Cardiac muscle cell (in vitro differentiated cells and primary cell): ENCODE data around the gene TTI1. TPM values are rescaled to one million over a fixed set of nuclear protein-coding genes. Genes with fewer than 3 reads are reported as not detected.
"Not testable (repeated sequence)": the region's sequence is repeated elsewhere in the genome, so short reads cannot be mapped to it uniquely, and the experiment has no call there.

ENCODE experiments used
- DNase-seq, 2 donors: peaks; one replicate each; pipeline versions ENCODE4 v3.0.0 to v3.0.0-alpha.2; 2010 to 2017; ENCODE audit warnings: low read depth in 1 of 2, low spot score in 1 of 2
- H3K27ac ChIP-seq: fragments of 200-600 bp; sonication (generic); 2 replicates; pipeline ENCODE4 v1.5.1; 2016
- H3K27me3 ChIP-seq: fragments of 200-600 bp; sonication (generic); 2 replicates; pipeline ENCODE4 v1.6.0; 2016; ENCODE audit warnings: control low read depth
- H3K36me3 ChIP-seq: fragments of 200-600 bp; sonication (generic); 2 replicates; pipeline ENCODE4 v1.5.1; 2016; ENCODE audit warnings: control low read depth
- H3K4me1 ChIP-seq: fragments of 200-600 bp; sonication (generic); 2 replicates; pipeline ENCODE4 v1.8.1; 2017; ENCODE audit warnings: low read depth, mild to moderate bottlenecking, mixed run types
- H3K4me3 ChIP-seq: fragments of 200-600 bp; sonication (generic); 2 replicates; pipeline ENCODE4 v1.5.1; 2016; ENCODE audit warnings: mild to moderate bottlenecking
- H3K9me3 ChIP-seq: fragments of 200-600 bp; sonication (generic); 2 replicates; pipeline ENCODE4 v1.5.1; 2017; ENCODE audit warnings: low read depth, mild to moderate bottlenecking, control low read depth
- polyA plus RNA-seq: library from polyadenylated mRNA; unstranded; fragments of >200 nt; fragmentation: Nextera tagmentation; extraction: Ambion mirVana; gene quantifications from 2 replicates; pipeline ENCODE4 v1.2.1, GENCODE V29; 2016
- total RNA-seq: library from RNA; depleted of rRNA; stranded (reverse); fragments of >200 nt; gene quantifications from 2 replicates; pipeline ENCODE4 v1.2.3, GENCODE V29; 2016
- TF ChIP-seq, protein P1 (sequence below): IDR thresholded peaks from 2 replicates; pipeline ENCODE4 v1.5.1; 2012; ENCODE audit warnings: low read depth, mild to moderate bottlenecking, low read length

The TTI1 gene
- total and polyA plus RNA-seq, 2 experiments from 2014 or later = 23.0 to 23.1 TPM

- no peak for DNase-seq
- Histone ChIP-seq H3K4me1 (peaks cover 14% of the 10 kb centered on the region), H3K4me3 (no peak overlapping the region), H3K27ac (no peak overlapping the region), H3K9me3 (no peaks in the 10 kb centered on the region), H3K36me3 (no peaks in the 10 kb centered on the region), H3K27me3 (no peaks in the 10 kb centered on the region)
- TF ChIP-seq, protein P1, sequence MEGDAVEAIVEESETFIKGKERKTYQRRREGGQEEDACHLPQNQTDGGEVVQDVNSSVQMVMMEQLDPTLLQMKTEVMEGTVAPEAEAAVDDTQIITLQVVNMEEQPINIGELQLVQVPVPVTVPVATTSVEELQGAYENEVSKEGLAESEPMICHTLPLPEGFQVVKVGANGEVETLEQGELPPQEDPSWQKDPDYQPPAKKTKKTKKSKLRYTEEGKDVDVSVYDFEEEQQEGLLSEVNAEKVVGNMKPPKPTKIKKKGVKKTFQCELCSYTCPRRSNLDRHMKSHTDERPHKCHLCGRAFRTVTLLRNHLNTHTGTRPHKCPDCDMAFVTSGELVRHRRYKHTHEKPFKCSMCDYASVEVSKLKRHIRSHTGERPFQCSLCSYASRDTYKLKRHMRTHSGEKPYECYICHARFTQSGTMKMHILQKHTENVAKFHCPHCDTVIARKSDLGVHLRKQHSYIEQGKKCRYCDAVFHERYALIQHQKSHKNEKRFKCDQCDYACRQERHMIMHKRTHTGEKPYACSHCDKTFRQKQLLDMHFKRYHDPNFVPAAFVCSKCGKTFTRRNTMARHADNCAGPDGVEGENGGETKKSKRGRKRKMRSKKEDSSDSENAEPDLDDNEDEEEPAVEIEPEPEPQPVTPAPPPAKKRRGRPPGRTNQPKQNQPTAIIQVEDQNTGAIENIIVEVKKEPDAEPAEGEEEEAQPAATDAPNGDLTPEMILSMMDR = no peak
These were observed 62.4 kb downstream of the TTI1 start for GRCh38 chr20:37970856-37971245.

GRCh38 chr20:37969949-37970855, 63.1 kb downstream of the TTI1 start:
- Histone ChIP-seq H3K27ac (peak overlapping the region; percentile 68), H3K9me3 (no peaks in the 10 kb centered on the region), H3K4me1 (peaks cover 14% of the 10 kb centered on the region), H3K27me3 (no peaks in the 10 kb centered on the region), H3K4me3 (no peak overlapping the region), H3K36me3 (no peaks in the 10 kb centered on the region)
- DNase-seq = peak in 1 of 2 donors; percentile 42
- TF ChIP-seq, protein P1 = no peak

DNA sequence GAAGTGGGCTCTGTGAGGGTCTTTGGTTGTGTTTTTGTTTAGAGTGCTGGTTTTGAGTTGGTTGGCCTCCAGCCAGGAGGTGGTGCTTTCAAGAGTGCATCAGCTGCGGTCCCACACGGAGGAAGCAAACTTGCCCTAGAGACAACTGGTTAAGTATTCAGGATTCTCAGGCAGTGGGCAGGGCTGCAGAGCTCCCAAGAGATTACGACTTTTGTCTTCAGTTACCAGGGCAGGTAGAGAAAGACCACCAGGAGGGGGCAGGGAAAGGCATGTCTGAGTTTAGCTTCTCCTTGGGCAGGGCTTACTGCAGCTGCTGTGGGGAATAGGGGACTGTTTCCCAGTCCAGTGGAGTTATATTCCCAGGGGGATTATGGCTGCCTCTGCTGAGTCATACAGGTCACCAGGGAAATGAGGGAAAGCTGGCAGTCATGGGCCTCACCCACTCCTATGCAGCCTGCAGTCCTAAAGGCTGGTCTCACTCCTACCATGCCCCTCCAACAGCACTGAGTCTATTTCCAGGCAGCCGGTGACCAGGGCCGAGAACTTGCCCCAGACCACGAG, 64.3 kb downstream of the TTI1 start:
- Histone ChIP-seq H3K9me3 (no peaks in the 10 kb centered on the region), H3K27ac (peak overlapping the region; percentile 68)
- DNase-seq = no peak

GRCh38 chr20:37963483-37963882, 69.8 kb downstream of the TTI1 start:
- not testable (repeated sequence) for H3K36me3 ChIP-seq, H3K27ac ChIP-seq, H3K4me3 ChIP-seq, H3K9me3 ChIP-seq, H3K4me1 ChIP-seq, H3K27me3 ChIP-seq, DNase-seq

More for the DNA sequence above, 64.3 kb downstream of the TTI1 start:
- Histone ChIP-seq H3K27me3 (no peaks in the 10 kb centered on the region), H3K4me1 (peaks cover 14% of the 10 kb centered on the region), H3K4me3 (no peak overlapping the region), H3K36me3 (no peaks in the 10 kb centered on the region)
- TF ChIP-seq, protein P1 = no peak

GRCh38 chr20:37961066-37961465, 72.2 kb downstream of the TTI1 start:
- TF ChIP-seq, protein P1 = no peak
- Histone ChIP-seq H3K9me3 (no peaks in the 10 kb centered on the region), H3K4me1 (no peaks in the 10 kb centered on the region), H3K36me3 (no peaks in the 10 kb centered on the region), H3K27ac (no peak overlapping the region), H3K27me3 (no peaks in the 10 kb centered on the region), H3K4me3 (no peak overlapping the region)
- DNase-seq = no peak
